ENCODE results near the gene TBXAS1.

TBXAS1 gene

DNA sequence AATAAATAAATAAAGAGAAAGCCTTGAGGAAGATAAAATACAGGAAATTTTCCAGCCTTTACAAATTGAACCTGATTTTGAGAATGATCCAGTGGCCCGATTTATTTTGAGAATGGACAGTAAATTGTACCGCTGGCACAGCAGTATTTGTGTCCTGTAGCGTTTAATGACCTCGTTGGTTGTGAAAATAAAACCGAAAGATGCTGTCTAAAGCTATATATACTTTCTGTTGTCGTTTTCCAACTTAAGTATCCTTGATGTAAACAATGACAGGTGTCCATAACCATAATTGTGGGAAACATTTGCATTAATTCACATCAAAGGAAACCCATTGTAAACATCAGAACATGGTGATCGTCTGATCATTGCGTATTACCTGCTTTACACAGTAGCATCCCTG lies 38.8 kb downstream of the TBXAS1 start:
- DNase-seq (ENCODE audit: low spot score) = no peak

DNA sequence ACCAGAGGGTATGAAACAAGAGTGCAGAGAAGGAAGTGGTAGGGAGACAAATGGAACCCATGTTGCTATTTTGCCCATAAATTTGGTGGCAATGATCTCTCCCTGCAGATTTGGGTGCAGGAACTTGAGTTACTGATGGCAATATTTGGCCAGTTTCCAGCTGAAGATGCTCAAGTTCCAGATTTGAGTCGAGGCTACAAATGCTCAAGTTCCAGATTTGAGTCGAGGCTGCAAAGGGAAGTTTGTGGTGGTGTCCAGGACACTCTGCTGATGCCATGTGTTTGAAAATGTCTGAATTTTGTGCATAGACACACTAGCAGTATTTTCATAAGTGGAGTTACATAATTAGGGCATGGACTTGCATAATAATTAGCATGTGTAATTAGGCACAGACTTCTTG lies 40.8 kb downstream of the TBXAS1 start:
- no peak for DNase-seq (ENCODE audit: low spot score)
- TF ChIP-seq, protein P1, sequence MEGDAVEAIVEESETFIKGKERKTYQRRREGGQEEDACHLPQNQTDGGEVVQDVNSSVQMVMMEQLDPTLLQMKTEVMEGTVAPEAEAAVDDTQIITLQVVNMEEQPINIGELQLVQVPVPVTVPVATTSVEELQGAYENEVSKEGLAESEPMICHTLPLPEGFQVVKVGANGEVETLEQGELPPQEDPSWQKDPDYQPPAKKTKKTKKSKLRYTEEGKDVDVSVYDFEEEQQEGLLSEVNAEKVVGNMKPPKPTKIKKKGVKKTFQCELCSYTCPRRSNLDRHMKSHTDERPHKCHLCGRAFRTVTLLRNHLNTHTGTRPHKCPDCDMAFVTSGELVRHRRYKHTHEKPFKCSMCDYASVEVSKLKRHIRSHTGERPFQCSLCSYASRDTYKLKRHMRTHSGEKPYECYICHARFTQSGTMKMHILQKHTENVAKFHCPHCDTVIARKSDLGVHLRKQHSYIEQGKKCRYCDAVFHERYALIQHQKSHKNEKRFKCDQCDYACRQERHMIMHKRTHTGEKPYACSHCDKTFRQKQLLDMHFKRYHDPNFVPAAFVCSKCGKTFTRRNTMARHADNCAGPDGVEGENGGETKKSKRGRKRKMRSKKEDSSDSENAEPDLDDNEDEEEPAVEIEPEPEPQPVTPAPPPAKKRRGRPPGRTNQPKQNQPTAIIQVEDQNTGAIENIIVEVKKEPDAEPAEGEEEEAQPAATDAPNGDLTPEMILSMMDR (IDR thresholded peaks at IDR 0.05; ENCODE audit: extremely low read depth, missing control alignments) = no peak

More for the DNA sequence above, 38.8 kb downstream of the TBXAS1 start:
- TF ChIP-seq, protein P1 (IDR thresholded peaks at IDR 0.05; ENCODE audit: extremely low read depth, missing control alignments) = no peak

DNA sequence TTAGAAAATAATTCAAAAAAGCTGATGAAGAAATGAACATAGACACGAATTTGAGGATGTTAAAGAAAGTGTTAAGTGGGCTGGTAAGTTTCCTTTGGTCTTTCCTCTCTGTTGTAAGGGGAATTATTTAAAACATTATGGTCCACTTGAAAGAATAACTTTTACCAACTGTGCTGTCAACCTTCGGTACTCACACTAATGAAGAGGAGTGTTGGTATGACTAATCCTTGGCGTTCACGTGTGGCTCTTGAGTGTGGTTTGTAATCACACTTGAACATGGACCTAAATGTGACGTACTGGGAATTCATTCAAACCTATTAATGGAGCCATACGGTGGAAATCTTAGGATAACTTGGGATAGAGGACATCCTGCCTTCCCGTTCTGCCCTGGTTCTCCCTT lies 41.3 kb downstream of the TBXAS1 start:
- DNase-seq (ENCODE audit: low spot score) = no peak
- TF ChIP-seq, protein P1 (IDR thresholded peaks at IDR 0.05; ENCODE audit: extremely low read depth, missing control alignments) = no peak

DNA sequence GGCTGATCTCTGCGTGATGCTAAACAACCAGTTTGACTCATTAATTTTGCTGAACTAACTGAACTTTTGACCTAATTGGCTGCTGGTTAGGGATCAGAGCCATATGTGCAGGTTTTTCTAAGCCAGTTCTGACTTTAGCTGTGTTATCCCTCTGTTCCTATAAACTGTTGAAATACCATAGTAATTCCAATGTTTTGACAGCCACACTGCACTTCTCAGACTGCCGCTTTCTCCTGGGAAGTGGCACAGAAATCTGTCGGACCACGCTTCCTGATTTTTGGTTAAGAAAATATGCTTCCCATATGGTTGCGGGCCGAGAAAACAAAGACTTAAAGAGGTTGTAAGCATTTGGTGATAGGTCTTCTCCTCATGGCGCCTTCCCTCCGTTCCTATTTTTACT lies 42.3 kb downstream of the TBXAS1 start:
- no peak for DNase-seq (ENCODE audit: low spot score)
- TF ChIP-seq, protein P1 (IDR thresholded peaks at IDR 0.05; ENCODE audit: extremely low read depth, missing control alignments) = no peak

DNA sequence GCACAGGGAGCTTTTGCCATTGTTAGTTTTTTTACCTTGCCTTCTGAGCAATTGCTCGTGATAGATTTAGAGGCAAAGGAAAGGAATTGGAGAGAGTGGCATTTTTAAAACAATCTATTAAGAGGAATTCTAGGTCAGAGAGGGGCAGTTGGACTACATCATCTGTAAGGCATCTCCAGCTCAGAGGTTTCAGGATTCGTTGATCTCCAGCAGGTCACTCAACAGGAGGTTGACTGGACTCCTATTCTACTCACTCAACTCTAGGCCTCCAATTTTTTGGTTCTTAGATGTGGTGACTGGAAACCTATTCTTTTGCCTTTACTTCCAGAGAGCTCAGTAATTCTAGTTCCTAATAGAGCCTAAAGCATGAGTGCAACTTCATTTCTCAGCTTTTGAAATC lies 42.8 kb downstream of the TBXAS1 start:
- TF ChIP-seq, protein P1 (IDR thresholded peaks at IDR 0.05; ENCODE audit: extremely low read depth, missing control alignments) = no peak
- no peak for DNase-seq (ENCODE audit: low spot score)

DNA sequence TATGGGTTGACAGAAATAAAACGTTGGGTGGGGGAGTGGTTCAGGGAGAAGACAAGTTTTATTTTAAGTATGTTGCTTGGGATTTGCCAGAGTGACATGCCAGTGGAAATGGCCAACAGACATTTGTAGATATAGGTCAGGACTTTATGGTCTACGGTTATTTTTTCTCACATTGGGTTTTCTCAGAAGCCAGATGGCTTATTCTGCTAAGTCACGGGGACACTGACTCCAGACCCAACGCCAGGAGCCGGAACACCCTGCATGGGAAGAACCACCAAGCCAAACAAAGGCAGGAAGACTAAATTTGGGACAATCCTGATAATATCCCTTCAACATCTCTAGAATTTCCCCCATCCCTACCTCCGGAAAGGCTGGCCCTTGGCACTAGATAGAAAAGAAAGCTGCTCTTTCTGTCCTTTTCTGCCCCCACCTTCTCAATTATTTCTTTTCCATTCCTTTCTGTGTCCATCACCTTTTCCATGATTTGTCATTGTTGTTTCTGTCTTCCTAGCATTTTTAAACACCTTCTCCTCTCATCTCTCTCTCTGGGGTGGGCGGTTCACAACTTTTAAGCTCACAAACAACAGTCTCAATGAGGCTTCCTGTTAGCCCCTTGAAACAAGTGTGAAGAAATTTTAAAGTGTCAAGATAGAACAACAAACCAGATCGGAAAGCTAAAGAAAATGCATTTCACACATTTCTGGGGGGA lies 44.7 kb downstream of the TBXAS1 start:
- DNase-seq (ENCODE audit: low spot score) = no peak
- TF ChIP-seq, protein P1 (IDR thresholded peaks at IDR 0.05; ENCODE audit: extremely low read depth, missing control alignments) = no peak

DNA sequence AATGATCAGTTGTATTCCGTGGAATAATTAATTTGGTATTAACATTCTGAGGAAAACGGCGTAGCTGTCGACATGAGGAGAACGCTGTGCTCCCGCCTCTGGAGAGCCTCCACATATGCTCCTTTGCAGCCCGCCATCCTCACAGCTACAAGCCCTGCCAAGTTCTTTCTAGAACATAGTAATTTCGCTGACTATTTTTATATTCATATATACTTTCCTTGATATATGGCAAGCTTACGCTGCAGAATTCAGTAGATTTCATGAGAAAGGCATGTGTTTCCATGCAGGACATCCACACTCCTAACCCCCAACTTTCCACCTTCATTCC lies 45.2 kb downstream of the TBXAS1 start:
- DNase-seq (ENCODE audit: low spot score) = no peak

More for the DNA sequence above, 45.2 kb downstream of the TBXAS1 start:
- TF ChIP-seq, protein P1 (IDR thresholded peaks at IDR 0.05; ENCODE audit: extremely low read depth, missing control alignments) = no peak
